HG02623 (cell line): ENCODE measurements around the gene HPS1.

Source experiments
- ATAC-seq: cut with Tn5 transposase; IDR thresholded peaks from one replicate; pipeline ENCODE4 v1.9.1; 2021; ENCODE audit warnings: moderate library complexity; ENCODE audit not compliant: unreplicated experiment

Gene HPS1

DNA sequence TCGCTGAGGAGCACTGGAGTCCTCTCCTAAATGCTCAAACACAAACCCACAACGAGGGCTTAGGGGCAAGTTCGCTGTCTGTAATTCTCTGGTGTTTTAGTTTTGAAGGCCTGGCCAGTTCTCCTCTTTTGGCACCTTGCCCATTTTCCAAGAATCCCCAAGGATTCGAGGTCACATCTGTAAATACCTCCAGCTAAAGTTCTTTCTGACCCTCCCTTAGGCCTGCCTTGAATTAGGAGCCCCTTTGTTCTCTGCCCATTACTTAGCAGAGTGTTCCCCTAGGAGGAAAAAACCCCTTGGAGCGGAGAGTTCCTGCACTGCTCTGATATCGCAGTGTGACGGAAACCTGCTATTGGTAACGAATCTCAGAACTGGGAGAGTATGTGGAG, 31.0 kb downstream of the HPS1 start:
- no peak for ATAC-seq

- peak; percentile 35 for ATAC-seq
Observed at GRCh38 chr10:98414932-98415730, 31.6 kb downstream of the HPS1 start, which contains the start of gene PYROXD2. TSS of gene PYROXD2 (minus strand) at chr10:98415182. CDS start at chr10:98415135, 47 bp downstream.

- ATAC-seq: no peak
Observed at GRCh38 chr10:98414578-98414931, 32.2 kb downstream of the HPS1 start.

- no peak for ATAC-seq
Observed at GRCh38 chr10:98411768-98412167, 35.0 kb downstream of the HPS1 start.

DNA sequence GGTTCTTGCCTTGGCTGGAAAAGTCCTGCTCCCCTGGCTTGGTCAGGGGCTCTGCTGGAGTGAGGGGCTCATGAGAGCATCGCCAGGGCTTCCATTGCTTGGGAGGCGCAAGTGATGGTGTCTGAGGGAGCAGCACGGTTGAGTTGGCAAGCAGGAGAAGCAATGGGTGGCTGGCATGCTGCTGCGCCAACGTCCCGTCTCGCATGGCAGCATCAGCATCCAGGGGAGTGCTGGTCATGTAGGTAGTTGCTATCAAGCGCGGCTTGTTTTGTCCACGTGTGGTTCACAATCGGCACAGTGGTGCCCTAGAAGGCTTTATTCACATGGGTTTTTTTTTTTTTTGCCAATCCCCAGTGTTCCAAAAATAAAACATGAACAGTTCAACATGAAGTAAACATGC, 35.6 kb downstream of the HPS1 start:
- no peak for ATAC-seq

DNA sequence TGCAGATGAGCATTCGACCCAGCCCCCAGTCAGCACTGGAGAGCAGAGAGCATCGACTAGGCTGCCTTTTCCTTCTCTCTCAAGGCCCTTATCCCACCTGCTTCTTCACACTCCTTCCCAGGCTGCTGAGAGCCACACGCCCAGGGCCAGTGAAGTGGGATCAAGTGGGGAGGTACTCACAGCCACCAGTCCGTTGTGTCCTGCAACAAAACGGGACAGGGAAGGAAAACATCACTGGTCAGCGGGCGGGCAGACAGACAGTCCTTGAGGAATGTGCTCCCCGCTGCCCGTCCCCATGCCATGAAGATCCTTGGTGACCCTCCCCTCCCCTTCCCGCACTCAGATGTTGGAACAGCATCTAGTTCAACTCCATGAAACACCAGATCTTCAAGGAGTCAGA, 36.0 kb downstream of the HPS1 start:
- no peak for ATAC-seq

DNA sequence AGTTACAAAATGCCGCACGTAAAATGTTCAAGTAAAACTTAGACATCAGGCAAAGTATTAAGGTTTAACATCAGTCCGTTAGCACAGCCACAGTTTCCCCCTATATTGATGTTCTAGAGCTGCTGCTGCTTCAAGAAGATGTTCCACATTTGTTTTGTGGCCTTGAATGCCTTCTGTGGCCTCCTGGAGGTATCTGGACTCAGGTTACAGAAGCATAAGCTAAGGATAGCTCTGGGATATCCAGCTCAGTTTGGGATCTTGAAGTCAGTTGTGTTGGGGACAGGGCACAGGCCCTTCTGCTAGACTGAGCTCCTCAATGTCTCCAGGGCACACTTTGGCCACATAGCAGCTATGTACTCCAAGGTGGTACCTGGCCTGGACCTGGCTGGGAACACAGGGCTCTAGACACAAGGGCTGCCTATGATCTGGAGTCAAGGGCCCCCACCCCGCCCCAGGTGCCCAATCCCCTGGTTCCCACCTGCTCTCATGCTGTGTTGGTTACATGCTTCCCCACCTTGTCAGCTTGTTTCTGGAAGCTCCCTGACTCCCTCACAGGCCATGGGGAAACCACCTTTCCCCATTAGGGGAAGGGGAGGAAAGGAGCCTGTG, 36.5 kb downstream of the HPS1 start:
- ATAC-seq: no peak

DNA sequence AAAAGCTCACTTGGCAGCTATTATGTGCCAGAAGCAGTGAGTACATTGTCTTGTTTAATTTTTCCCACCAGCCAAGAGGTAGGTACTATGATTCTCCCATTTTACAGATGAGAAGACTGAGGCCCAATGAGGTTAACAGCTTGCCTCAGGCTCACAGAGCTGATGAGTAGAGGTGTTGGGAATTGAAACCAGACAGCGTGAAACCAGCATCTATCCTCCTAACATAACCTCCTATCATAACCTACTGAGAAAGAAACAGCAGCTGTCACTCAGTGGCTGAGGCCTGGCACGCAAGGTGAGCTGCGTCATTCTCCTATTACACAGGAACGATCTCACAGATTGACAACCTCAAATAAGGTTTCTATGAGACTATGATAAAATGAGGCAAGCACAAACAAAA, 37.9 kb downstream of the HPS1 start:
- no peak for ATAC-seq

DNA sequence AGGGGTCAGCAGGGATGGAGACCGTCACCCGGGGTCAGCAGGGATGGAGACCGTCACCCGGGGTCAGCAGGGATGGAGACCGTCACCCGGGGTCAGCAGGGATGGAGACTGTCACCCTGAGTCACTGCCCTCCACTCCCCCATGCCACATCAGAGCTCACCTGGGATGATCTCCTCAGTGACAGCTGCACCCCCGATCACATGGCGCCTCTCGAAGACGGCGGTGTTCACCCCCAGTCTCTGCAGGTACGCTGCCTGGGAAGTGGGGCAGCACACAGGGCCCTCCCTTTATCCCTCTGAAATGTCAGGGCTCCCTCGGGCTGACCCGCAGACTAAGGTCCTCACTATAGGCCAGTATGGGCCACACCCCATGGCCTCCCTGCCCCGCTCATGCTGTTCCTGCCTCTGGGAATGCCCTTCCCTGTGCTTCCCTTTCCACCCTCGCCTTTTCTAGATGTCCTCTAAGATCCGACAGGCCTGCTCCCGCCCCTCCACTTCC, 38.9 kb downstream of the HPS1 start:
- no peak for ATAC-seq

DNA sequence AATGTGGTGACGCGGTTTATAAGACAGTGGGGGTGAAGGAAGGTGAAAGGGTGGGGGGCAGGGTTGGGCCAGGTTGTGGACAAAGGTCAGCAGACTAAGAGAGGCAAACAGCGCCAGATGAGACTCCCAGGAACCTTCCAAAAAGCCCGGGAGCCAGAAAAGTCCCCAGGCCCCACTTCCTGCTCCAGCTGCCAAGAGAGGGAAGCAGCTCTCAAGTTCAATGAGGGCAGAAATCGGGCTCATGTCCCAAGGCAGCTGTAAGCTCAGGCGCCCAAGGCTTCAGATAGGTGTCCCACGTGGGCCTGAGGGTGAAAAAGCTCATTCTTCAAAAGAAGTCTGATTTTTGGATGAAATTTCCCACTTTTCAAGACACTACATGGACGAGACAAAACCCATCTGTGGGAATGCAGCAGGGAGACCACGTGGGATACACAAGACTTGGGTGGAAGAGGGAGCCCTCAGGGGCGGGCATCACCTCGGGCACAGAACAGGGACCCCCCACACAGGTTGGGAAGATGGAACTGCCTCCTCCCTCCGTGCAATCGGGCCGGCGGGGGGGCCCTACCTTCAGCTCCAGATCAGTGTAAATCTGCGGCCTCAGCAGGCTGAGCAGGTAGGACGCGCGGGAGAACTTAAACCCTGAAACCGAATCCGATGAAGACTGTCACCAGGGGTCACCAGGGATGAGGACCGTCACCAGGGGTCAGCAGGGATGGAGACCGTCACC, 39.6 kb downstream of the HPS1 start:
- ATAC-seq: no peak

DNA sequence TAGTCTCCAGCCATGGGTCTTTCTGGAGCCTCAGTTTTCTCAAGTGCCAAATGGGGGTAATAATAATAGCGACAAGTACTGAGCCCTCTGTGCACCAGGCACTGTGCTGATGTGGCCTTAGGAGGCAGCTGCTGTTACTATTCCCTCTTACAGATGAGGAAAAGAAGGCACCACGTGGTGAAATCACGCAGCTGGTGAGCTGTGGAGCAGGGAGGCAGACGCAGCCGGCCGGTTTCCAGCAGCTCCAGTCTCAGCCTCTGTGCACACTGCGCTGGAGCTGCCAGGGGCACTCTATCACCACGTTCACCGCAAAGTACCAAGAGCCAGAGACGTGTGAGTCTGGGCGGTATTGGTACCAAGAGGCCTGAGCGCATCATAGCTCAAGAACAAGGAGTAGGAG, 41.3 kb downstream of the HPS1 start:
- no peak for ATAC-seq

DNA sequence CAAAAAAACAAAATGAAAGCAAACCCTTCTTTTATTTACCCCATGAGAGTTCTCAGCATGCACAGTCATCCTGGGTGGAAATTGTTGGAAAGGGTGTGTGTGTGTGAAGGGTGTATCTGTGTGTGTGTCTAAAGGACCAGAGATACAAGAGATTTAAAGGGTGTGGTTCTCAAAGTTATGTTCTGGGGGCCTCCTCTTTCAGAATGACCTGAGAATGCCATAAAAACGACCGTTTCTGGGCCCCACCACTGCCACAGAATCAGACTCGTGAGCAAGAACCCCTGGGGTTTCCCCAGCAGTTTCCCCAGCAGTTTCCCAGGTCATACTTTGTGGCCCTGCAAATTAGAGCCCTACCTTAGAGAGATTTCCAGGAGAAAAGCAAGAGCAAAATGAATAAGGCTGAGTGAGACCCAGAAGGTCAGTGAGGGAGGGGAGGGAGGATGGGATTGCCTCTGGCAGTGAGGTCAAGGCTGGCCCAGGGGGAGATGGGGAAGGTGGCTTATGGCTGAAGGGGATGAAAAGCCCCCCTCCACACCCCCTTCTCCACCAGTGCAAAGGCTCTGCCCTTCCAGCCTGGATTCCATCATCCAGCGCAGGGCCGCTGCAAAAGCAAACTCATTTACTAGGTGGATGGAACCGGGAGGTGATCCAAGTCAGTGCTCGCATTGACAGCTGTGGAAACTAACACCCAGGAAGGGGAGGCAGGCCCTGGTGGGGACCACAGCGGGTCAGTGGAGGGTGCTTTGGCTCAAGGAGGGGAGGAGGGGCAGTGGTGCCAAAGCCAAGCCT, 42.0 kb downstream of the HPS1 start:
- peak; percentile 54 for ATAC-seq

GRCh38 chr10:98403812-98404504, 42.8 kb downstream of the HPS1 start:
- no peak for ATAC-seq

DNA sequence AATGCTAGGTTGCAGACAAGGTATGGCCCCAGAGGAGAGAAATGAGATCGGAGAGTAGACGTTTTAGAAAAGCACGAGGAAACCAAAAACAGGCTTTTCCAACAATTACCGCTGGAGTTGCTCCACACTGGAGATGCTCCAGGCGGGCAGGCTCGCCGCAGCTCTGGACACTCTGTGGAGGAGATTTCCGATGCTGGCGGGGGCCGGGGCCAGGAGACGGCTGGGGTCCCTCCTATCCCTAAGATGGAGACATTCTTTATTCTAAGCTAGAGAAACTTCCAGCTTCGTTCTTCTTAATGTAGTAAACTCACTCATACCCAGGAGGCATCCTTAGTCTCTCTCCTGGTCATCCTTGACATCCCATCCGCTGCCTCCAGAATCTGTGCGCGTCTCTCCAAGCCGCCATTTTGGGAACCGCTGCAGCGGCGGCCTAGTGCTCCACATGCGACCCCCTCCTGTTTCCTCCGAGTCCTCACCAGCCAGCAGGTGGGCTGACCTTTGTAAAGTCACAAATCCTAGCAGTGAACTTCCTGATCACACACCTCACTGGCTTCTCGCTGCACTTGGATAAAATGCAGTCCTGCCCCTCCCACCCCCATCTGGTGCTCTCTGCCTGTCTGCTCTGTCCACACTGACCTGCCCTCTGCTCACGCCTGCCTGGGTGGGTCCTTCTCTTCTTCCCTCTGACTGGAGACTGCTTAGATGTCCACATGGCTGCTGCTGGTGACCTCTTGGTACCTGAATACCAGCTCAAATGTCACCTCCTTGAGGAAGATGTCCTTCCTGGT, 43.6 kb downstream of the HPS1 start:
- ATAC-seq: no peak

- ATAC-seq: no peak
Observed at GRCh38 chr10:98402478-98402877, 44.3 kb downstream of the HPS1 start.

GRCh38 chr10:98400482-98400881, 46.3 kb downstream of the HPS1 start:
- no peak for ATAC-seq

DNA sequence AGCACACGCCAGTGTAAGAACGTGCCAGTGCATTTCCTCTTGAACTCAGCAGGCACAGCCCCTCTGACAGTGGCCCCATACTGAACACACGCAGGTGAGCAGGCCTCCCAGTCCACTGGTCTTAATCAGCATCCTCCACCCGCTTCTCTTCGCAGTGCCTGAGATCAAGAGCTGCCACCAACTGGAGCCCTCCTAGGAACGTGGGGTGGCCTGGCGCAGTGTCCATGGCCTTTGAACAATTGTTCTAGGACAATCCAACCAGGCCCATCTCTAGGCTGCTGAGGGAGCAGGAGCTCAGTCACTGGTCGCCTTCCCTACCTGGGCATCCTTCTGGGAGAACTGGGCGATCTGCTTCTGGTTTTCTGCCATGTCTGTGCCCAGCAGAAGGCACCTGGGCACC, 47.0 kb downstream of the HPS1 start:
- ATAC-seq: no peak

- no peak for ATAC-seq
Observed at GRCh38 chr10:98397089-98397600, 49.6 kb downstream of the HPS1 start.
